ENCODE measurements around the gene EFNA2.
A peak's percentile ranks its signal among the peaks of the same experiment; 100 is the strongest.

EFNA2 gene

DNA sequence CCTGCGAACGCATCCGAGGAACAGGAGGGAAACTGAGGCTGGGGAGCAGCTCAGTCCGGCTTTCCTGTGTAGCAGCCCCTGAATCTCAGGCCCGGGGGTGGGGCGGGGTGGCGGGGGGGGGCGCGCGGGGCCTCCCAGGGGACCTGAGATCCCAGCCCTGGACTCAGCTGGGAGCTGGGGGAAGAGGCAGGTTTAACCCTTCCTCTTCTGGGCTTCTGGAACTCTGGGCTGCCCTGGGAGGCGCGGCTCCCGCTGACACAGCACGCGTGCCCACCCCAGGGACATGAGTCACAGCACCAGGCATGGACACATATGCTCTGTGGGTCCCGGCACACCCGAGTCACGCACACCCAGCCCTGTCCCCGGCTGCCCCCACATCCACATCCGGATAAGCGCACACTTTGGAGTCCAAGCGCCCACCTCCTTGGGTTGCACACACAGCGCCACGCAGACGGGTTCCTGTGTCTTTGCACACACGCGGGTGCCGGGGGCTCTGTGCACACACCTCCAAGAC, 20.0 kb upstream of the EFNA2 start (continued):
- TF ChIP-seq, protein P1, sequence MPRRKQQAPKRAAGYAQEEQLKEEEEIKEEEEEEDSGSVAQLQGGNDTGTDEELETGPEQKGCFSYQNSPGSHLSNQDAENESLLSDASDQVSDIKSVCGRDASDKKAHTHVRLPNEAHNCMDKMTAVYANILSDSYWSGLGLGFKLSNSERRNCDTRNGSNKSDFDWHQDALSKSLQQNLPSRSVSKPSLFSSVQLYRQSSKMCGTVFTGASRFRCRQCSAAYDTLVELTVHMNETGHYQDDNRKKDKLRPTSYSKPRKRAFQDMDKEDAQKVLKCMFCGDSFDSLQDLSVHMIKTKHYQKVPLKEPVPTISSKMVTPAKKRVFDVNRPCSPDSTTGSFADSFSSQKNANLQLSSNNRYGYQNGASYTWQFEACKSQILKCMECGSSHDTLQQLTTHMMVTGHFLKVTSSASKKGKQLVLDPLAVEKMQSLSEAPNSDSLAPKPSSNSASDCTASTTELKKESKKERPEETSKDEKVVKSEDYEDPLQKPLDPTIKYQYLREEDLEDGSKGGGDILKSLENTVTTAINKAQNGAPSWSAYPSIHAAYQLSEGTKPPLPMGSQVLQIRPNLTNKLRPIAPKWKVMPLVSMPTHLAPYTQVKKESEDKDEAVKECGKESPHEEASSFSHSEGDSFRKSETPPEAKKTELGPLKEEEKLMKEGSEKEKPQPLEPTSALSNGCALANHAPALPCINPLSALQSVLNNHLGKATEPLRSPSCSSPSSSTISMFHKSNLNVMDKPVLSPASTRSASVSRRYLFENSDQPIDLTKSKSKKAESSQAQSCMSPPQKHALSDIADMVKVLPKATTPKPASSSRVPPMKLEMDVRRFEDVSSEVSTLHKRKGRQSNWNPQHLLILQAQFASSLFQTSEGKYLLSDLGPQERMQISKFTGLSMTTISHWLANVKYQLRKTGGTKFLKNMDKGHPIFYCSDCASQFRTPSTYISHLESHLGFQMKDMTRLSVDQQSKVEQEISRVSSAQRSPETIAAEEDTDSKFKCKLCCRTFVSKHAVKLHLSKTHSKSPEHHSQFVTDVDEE (CRISPR knock-in tag; IDR thresholded peaks at IDR 0.05) = no peak
- TF ChIP-seq, protein P2, sequence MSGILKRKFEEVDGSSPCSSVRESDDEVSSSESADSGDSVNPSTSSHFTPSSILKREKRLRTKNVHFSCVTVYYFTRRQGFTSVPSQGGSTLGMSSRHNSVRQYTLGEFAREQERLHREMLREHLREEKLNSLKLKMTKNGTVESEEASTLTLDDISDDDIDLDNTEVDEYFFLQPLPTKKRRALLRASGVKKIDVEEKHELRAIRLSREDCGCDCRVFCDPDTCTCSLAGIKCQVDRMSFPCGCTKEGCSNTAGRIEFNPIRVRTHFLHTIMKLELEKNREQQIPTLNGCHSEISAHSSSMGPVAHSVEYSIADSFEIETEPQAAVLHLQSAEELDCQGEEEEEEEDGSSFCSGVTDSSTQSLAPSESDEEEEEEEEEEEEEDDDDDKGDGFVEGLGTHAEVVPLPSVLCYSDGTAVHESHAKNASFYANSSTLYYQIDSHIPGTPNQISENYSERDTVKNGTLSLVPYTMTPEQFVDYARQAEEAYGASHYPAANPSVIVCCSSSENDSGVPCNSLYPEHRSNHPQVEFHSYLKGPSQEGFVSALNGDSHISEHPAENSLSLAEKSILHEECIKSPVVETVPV (CRISPR knock-in tag; IDR thresholded peaks at IDR 0.05) = no peak
- TF ChIP-seq ZFP3 (CRISPR knock-in tag; IDR thresholded peaks at IDR 0.05) = no peak

DNA sequence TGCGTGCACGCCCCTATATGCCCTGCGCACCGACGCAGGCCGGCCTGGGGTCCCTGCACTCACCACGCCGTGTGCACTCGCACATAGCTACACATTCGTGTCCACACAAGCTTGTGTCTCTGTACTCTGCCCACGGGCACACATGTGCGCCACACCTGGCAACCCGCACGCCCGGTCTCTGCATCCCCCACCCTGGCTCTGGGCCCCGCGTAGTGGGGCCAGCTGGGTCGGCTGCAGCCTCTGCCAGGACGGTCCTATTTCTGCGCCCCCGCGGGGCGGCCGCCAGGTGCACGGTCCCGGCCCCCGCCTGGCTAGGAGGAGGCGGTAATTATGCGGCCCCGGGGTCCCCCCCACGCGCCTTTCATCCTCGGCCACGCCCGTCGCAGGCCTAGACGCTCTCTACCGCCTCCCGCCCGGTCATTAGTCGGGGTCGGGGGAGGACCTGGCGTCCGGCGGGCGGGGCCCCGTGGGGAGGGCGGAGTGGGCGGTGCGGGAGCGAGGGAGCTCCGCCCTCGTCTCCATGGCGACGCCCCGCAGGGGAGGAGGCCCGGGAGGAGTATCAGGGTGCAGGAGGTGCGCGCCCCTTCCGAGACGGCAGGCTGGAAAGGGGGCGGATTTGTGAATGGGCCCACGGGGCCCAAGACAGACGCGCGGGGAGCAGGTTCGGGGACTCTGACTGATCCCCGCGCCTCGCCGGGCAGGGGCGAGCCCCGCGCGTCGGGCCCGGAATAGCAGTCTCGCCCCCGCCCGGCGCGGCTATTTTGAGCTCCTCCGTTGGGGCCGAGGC, 19.4 kb upstream of the EFNA2 start:
- ATAC-seq = peak; percentile 47
- TF ChIP-seq, protein P3, sequence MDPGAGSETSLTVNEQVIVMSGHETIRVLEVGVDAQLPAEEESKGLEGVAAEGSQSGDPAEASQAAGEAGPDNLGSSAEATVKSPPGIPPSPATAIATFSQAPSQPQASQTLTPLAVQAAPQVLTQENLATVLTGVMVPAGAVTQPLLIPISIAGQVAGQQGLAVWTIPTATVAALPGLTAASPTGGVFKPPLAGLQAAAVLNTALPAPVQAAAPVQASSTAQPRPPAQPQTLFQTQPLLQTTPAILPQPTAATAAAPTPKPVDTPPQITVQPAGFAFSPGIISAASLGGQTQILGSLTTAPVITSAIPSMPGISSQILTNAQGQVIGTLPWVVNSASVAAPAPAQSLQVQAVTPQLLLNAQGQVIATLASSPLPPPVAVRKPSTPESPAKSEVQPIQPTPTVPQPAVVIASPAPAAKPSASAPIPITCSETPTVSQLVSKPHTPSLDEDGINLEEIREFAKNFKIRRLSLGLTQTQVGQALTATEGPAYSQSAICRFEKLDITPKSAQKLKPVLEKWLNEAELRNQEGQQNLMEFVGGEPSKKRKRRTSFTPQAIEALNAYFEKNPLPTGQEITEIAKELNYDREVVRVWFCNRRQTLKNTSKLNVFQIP (CRISPR knock-in tag; IDR thresholded peaks at IDR 0.05; ENCODE audit: borderline replicate concordance, low read depth) = no peak
- TF ChIP-seq ZNF70 (CRISPR knock-in tag; IDR thresholded peaks at IDR 0.05) (no peak), ZNF8 (CRISPR knock-in tag; IDR thresholded peaks at IDR 0.05) (no peak), TCF4 (CRISPR knock-in tag; IDR thresholded peaks at IDR 0.05; ENCODE audit: borderline replicate concordance) (peak; percentile 14; the same call in 1 of the 2 replicates), ARNTL (CRISPR knock-in tag; IDR thresholded peaks at IDR 0.05; ENCODE audit: borderline replicate concordance, low read depth) (no peak)
- TF ChIP-seq, protein P1 (CRISPR knock-in tag; IDR thresholded peaks at IDR 0.05) = no peak
- TF ChIP-seq, protein P4, sequence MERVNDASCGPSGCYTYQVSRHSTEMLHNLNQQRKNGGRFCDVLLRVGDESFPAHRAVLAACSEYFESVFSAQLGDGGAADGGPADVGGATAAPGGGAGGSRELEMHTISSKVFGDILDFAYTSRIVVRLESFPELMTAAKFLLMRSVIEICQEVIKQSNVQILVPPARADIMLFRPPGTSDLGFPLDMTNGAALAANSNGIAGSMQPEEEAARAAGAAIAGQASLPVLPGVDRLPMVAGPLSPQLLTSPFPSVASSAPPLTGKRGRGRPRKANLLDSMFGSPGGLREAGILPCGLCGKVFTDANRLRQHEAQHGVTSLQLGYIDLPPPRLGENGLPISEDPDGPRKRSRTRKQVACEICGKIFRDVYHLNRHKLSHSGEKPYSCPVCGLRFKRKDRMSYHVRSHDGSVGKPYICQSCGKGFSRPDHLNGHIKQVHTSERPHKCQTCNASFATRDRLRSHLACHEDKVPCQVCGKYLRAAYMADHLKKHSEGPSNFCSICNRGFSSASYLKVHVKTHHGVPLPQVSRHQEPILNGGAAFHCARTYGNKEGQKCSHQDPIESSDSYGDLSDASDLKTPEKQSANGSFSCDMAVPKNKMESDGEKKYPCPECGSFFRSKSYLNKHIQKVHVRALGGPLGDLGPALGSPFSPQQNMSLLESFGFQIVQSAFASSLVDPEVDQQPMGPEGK (CRISPR knock-in tag; IDR thresholded peaks at IDR 0.05; ENCODE audit: borderline replicate concordance) = peak; percentile 65; the same call in 1 of the 2 replicates

DNA sequence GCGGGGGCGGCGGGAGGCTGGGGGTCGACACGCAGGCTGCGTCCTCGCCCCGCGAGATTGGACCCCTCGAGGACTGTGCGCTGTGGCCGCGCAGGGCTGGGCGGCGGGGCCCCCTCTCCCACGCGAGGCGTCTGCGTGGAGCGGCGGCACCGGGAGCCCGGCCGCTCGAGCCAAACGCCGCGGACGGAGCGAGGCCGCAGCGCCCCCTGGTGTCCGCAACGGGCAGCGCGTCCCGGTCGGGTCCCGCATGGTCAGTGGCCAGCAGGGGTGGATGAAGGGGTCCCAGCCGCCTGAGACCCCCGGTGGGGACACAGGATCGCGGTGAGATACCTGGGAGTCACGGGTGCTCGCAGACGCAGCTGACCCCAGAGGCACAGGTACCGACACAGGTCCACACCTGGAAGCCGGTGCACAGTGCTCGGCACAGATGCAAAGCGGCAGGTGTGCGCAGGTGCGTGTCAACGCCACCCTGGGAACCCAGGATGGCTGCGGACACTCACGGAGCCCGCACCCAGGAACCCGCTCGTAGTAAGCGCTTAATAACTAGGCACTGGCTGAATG, 18.7 kb upstream of the EFNA2 start:
- ATAC-seq = peak; percentile 30
- TF ChIP-seq ZFP3 (CRISPR knock-in tag; IDR thresholded peaks at IDR 0.05) (no peak), CSDC2 (CRISPR knock-in tag; IDR thresholded peaks at IDR 0.05) (no peak), ZC3H10 (CRISPR knock-in tag; IDR thresholded peaks at IDR 0.05) (no peak), ZNF70 (CRISPR knock-in tag; IDR thresholded peaks at IDR 0.05) (no peak), GLIS3 (CRISPR knock-in tag; IDR thresholded peaks at IDR 0.05) (no peak), ISL1 (CRISPR knock-in tag; IDR thresholded peaks at IDR 0.05) (no peak), OSR1 (CRISPR knock-in tag; IDR thresholded peaks at IDR 0.05) (no peak), ARNTL (CRISPR knock-in tag; IDR thresholded peaks at IDR 0.05; ENCODE audit: borderline replicate concordance, low read depth) (no peak), ZNF565 (CRISPR knock-in tag; conservative IDR thresholded peaks at IDR 0.05; ENCODE audit: low read depth) (no peak), TOX (CRISPR knock-in tag; IDR thresholded peaks at IDR 0.05; ENCODE audit: borderline replicate concordance) (no peak), ESRRG (CRISPR knock-in tag; IDR thresholded peaks at IDR 0.05) (no peak), BACH2 (CRISPR knock-in tag; IDR thresholded peaks at IDR 0.05; ENCODE audit: borderline replicate concordance) (no peak)
- TF ChIP-seq, protein P3 (CRISPR knock-in tag; IDR thresholded peaks at IDR 0.05; ENCODE audit: borderline replicate concordance, low read depth) = no peak
- TF ChIP-seq, protein P2 (CRISPR knock-in tag; IDR thresholded peaks at IDR 0.05) = no peak
